Vagina (tissue), 2 donors: Measurements from ENCODE around the gene DEGS1. TPM values are rescaled to one million over a fixed set of nuclear protein-coding genes. Genes with fewer than 3 reads are reported as not detected.

Source experiments
- DNase-seq, 2 donors: peaks; one replicate each; pipeline ENCODE4 v3.0.0-alpha.2; 2017; ENCODE audit errors: extremely low spot score in 2 of 2
- H3K27ac ChIP-seq: fragments of 200-600 bp; sonication (generic); one replicate; pipeline ENCODE4 v1.5.1; 2019
- H3K27me3 ChIP-seq: fragments of 200-600 bp; sonication (generic); one replicate; pipeline ENCODE4 v1.5.1; 2019
- H3K36me3 ChIP-seq, 2 donors: fragments of 200-600 bp; sonication (generic); one replicate each; pipeline ENCODE4 v1.5.1; 2017 to 2019
- H3K4me1 ChIP-seq: fragments of 200-600 bp; sonication (generic); one replicate; pipeline ENCODE4 v1.5.1; 2019
- H3K4me3 ChIP-seq, 2 donors: fragments of 200-600 bp; sonication (generic); 1 replicate in 1 of 2; 2 replicates in 1 of 2; pipeline ENCODE4 v1.5.1; 2016 to 2019
- H3K9me3 ChIP-seq: fragments of 200-600 bp; sonication (generic); one replicate; pipeline ENCODE4 v1.5.1; 2019
- POLR2A ChIP-seq, 2 donors: fragments of 450-650 bp; IDR thresholded peaks; one replicate each; pipeline ENCODE4 v1.6.1; 2017; ENCODE audit warnings: antibody characterized with exemption in 2 of 2, mild to moderate bottlenecking in 2 of 2, moderate library complexity in 2 of 2
- POLR2AphosphoS5 ChIP-seq, 2 donors: sonication (generic); formaldehyde crosslinking; IDR thresholded peaks; one replicate each; pipeline ENCODE4 v1.9.0; 2017; ENCODE audit warnings: antibody characterized with exemption in 2 of 2, mild to moderate bottlenecking in 2 of 2, low read depth in 1 of 2; ENCODE audit not compliant: insufficient read depth in 1 of 2
- intact Hi-C: fragments of 100-400 bp; cut with DNase I; formaldehyde crosslinking; loops from one replicate; pipeline ENCODE4 v1.15.1; 2023
- total RNA-seq: library from RNA; depleted of rRNA; stranded (reverse); fragments of >200 nt; gene quantifications from one replicate; pipeline ENCODE4 v1.2.3, GENCODE V29; 2016
- TF ChIP-seq, protein P1 (sequence below), 3 experiments: fragments of 450-650 bp in 2 of 3; fragments of 200-600 bp in 1 of 3; sonication (generic) in 1 of 3; IDR thresholded peaks; one replicate each; pipeline ENCODE4 v1.5.1; 2017 to 2019; ENCODE audit warnings: antibody characterized with exemption in 3 of 3, mild to moderate bottlenecking in 2 of 3, moderate library complexity in 2 of 3

DEGS1 gene
- 130 TPM for total RNA-seq

DNA sequence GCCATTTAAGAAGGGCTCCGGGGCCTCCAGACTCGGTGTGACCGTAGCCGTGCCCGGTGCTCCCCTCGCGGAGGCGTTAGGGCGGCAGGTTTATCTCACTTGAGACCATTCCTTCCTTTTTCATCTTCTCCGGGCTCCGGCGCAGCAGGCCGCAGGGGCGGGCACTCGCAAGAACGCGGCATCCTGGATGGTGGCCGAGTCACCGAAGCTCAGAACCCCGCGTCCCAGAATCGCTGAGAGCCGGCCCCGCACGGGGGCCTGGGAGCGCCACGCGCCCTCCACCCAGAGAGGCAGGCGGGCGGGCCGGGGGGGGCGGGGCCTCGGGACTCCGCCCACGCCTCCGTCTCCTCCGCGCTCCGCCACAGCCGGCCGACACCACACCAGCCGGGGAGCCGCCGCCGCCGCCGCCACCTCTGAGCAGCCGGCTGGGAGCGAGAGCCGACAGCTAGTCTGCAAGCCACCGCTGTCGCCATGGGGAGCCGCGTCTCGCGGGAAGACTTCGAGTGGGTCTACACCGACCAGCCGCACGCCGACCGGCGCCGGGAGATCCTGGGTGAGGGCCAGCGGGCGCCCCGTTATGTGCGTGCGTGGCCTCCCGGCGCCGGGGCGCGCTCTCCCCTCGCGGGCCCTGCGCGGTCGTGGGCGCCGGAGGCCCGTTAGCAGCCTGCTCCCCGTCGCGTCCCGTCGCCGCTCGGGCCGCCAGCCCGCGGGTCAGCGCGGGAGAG is at the start of gene DEGS1:
TSS of gene DEGS1 (plus strand) at position 375 of the 725 bp plus-strand sequence. CDS start at position 472, 97 bp downstream.
- H3K27me3 ChIP-seq: no peaks in the 10 kb centered on the region
- H3K27ac ChIP-seq: peak within 1 kb of the TSS; percentile 94
- peak in 1 of 2 donors; percentile 86 for TF ChIP-seq POLR2AphosphoS5 (IDR thresholded peaks at IDR 0.05; ENCODE audit: insufficient read depth in 1 of 2, low read depth in 1 of 2)
- TF ChIP-seq POLR2A (IDR thresholded peaks at IDR 0.05): peak; percentile 88 to 95
- TF ChIP-seq, protein P1, sequence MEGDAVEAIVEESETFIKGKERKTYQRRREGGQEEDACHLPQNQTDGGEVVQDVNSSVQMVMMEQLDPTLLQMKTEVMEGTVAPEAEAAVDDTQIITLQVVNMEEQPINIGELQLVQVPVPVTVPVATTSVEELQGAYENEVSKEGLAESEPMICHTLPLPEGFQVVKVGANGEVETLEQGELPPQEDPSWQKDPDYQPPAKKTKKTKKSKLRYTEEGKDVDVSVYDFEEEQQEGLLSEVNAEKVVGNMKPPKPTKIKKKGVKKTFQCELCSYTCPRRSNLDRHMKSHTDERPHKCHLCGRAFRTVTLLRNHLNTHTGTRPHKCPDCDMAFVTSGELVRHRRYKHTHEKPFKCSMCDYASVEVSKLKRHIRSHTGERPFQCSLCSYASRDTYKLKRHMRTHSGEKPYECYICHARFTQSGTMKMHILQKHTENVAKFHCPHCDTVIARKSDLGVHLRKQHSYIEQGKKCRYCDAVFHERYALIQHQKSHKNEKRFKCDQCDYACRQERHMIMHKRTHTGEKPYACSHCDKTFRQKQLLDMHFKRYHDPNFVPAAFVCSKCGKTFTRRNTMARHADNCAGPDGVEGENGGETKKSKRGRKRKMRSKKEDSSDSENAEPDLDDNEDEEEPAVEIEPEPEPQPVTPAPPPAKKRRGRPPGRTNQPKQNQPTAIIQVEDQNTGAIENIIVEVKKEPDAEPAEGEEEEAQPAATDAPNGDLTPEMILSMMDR (IDR thresholded peaks at IDR 0.05): no peak
- H3K9me3 ChIP-seq: no peaks in the 10 kb centered on the region
- DNase-seq: no peak
- peak within 1 kb of the TSS; percentile 90 to 91 for H3K4me3 ChIP-seq
- no peaks in the 10 kb centered on the region for H3K36me3 ChIP-seq
- peaks cover 38% of the 10 kb centered on the region for H3K4me1 ChIP-seq
- intact Hi-C loops: no loop called here

DNA sequence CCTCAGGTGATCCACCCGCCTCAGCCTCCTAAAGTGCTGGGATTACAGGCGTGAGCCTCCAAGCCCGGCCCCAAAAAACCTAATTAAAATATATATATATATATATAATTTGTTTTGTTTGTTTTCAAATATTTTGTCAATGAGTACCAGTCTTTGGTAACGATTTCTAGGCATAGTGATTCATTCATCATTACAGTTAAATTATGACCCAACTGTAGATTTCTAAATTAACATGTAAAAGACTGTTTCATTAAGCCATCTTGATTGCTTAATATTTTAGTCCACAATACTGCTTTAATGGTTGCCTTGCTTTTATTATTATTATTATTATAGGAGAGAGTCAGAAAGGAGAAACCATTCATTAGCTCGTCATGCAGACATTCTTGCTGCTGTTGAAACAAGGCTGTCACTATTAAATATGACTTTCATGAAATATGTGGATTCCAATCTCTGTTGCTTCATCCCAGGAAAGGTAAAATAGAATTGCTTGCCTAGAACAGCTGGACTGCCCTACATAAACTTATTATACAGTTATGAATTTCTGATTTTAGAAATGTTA is 49.2 kb upstream of the DEGS1 start:
- TF ChIP-seq, protein P1 (IDR thresholded peaks at IDR 0.05): no peak
- TF ChIP-seq POLR2A (IDR thresholded peaks at IDR 0.05): no peak
- no peak for TF ChIP-seq POLR2AphosphoS5 (IDR thresholded peaks at IDR 0.05; ENCODE audit: insufficient read depth in 1 of 2, low read depth in 1 of 2)
- peaks cover 0 to 45% of the 10 kb centered on the region in 2 donors for H3K36me3 ChIP-seq
- H3K27ac ChIP-seq: no peak overlapping the region
- intact Hi-C loops: no loop called here
- H3K27me3 ChIP-seq: no peaks in the 10 kb centered on the region
- H3K4me3 ChIP-seq: no peak overlapping the region
- no peaks in the 10 kb centered on the region for H3K9me3 ChIP-seq
- H3K4me1 ChIP-seq: no peaks in the 10 kb centered on the region
- DNase-seq: no peak

DNA sequence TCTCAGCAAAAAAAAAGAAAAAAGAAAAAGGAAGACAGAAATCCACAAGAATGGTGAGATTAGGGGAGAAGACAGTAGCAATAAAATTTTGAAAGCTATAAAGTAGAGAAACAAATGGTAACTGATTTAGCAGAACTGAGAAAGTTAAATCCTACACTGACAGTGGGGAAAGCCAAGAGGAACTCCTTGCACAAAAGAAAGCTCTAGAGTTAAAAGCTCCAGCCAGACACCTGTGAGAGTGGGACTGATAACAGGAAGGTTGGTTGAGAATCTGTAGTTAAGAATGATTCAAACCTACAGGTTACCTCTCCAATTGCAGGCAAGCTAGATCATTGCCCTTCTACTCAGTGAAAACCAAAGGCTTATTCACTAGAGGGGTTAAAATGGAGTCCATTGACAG is 45.5 kb upstream of the DEGS1 start:
- H3K27me3 ChIP-seq: no peaks in the 10 kb centered on the region
- H3K36me3 ChIP-seq: peaks cover 0 to 39% of the 10 kb centered on the region in 2 donors
- no peaks in the 10 kb centered on the region for H3K9me3 ChIP-seq
- intact Hi-C loops: no loop called here
- H3K27ac ChIP-seq: no peak overlapping the region
- no peak overlapping the region for H3K4me3 ChIP-seq
- no peak for DNase-seq
- no peak for TF ChIP-seq POLR2AphosphoS5 (IDR thresholded peaks at IDR 0.05; ENCODE audit: insufficient read depth in 1 of 2, low read depth in 1 of 2)
- TF ChIP-seq POLR2A (IDR thresholded peaks at IDR 0.05): no peak
- H3K4me1 ChIP-seq: no peaks in the 10 kb centered on the region

DNA sequence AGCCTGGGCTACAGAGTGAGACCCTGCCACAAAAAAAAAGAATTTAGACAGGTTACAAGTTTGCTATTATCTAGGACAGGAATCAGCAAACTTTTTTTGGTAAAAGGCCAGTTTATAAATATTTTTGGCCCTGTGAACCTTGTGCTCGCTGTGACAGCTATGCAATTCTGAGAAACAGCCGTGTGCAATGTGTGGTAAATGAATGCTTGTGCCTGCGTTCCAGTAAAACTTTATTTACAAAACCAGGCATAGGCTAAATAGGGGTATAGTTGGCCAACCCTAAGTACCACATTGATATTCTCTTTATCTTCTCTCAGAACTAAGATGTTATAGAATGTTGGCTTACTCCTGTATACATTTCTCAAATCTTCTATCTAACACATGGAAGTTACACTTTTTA is 44.8 kb upstream of the DEGS1 start:
- Histone ChIP-seq H3K4me1 (no peaks in the 10 kb centered on the region), H3K9me3 (no peaks in the 10 kb centered on the region), H3K27ac (no peak overlapping the region), H3K27me3 (no peaks in the 10 kb centered on the region), H3K4me3 (no peak overlapping the region), H3K36me3 (peaks cover 0 to 37% of the 10 kb centered on the region in 2 donors)
- intact Hi-C loops: no loop called here
- DNase-seq: no peak
- TF ChIP-seq POLR2AphosphoS5 (IDR thresholded peaks at IDR 0.05; ENCODE audit: insufficient read depth in 1 of 2, low read depth in 1 of 2) (no peak), POLR2A (IDR thresholded peaks at IDR 0.05) (no peak)
- TF ChIP-seq, protein P1 (IDR thresholded peaks at IDR 0.05): no peak

DNA sequence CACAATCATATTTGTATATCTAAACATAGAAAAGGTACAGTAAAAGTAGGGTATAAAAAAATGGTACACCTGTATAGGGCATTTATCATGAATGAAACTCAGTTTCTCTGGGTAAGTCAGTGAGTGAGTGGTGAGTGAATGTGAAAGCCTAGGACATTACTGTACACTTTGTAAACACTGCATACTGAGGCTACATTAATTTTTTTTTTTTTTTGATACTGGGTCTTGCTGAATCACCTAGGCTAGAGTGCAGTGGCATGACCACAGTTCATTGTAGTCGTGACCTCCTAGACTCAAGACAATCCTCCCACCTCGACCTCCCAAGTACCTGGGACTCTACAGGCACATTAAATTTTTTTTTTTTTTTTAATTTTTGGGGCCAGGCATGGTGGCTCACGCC is 41.3 kb upstream of the DEGS1 start:
- H3K27me3 ChIP-seq: no peaks in the 10 kb centered on the region
- no peak for DNase-seq
- TF ChIP-seq POLR2AphosphoS5 (IDR thresholded peaks at IDR 0.05; ENCODE audit: insufficient read depth in 1 of 2, low read depth in 1 of 2) (no peak), POLR2A (IDR thresholded peaks at IDR 0.05) (no peak)
- TF ChIP-seq, protein P1 (IDR thresholded peaks at IDR 0.05): no peak
- H3K36me3 ChIP-seq: peaks cover 0 to 21% of the 10 kb centered on the region in 2 donors
- no peak overlapping the region for H3K27ac ChIP-seq
- H3K4me1 ChIP-seq: no peaks in the 10 kb centered on the region
- intact Hi-C loops: no loop called here
- H3K4me3 ChIP-seq: no peak overlapping the region
- H3K9me3 ChIP-seq: no peaks in the 10 kb centered on the region
